ENCODE data around the gene ZFPL1.

ZFPL1 gene

DNA sequence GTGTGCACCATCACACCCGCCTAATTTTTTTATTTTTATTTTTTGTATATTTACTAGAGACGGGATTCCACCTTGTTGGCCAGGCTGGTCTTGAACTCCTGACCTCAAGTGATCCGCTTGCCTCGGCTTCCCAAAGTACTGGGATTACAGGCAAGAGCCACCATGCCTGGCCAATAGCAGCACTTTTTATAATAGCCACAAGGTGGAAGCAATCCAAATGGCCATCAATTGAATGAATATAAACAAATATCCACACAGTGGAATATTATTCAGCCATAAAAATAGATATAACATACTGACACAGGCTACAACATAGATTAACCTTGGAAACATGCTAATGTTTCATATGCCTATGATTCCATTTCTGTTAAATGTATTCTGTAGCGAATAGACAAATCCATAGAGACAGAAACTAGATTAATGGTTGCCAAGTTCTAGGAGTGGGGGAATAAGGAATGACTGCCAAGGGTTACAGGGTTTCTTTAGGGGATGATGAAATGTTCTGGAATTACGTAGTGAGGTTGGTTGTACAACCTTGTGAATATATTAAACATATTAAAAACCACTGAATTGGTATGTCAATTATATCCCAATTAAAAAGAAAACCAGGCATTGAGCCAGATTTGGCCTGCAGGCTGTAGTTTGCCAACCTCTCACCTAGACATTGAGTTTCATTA lies 16.8 kb downstream of the ZFPL1 start:
- H3K4me3 Mint-ChIP-seq = no peak overlapping the region
- DNase-seq (ENCODE audit: low spot score in 2 of 2) (no peak), ATAC-seq (no peak)
- peaks cover 2% of the 10 kb centered on the region for H3K4me1 Mint-ChIP-seq
- H3K9me3 Mint-ChIP-seq = no peaks in the 10 kb centered on the region
- peaks cover 87% of the 10 kb centered on the region for H3K36me3 Mint-ChIP-seq
- H3K27ac Mint-ChIP-seq = no peak overlapping the region

DNA sequence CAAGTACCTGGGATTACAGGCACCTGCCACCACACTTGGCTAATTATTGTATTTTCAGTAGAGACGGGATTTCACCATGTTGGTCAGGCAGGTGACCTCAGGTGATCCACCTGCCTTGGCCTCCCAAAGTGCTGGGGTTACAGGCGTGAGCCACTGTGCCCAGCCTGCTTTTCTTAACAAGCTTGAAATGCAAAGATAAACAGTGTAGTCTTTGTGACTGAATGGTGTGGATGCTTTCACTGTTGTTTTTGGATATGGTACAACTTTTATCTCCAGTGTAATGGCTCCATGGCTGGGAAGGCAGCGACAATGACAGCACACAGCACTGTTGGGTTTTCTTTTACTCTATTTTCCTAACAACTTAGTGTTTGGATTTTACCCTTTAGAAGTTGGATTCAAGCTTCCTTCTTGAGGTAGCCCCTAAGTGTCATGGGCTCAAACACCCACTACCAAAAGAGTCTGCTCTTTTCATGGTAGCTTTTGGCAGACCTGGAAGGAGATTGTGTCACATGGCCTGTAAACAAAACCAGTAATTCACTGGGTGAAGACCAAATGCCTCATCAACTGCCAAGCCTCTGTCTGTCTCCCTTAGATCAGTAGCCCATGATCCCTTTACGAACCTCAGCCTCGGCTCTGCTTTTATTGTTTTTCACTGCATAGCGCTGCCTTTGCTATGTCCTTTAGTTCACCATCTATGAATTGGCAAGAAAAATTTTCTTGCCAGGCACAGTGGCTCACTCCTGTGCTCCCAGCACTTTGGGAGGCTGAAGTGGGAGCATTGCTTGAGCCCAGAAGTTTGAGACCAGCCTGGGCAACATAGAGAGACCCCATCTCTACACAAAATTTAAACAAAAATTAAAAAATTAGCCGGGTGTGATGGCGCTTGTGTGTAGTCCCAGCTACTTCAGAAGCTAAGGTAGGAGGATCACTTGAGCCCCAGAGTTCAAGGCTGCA lies 18.4 kb downstream of the ZFPL1 start:
- H3K4me1 Mint-ChIP-seq = no peaks in the 10 kb centered on the region
- DNase-seq (ENCODE audit: low spot score in 2 of 2) (no peak), ATAC-seq (no peak)
- peaks cover 78% of the 10 kb centered on the region for H3K36me3 Mint-ChIP-seq
- peak overlapping the region; percentile 65 for H3K27ac Mint-ChIP-seq
- H3K4me3 Mint-ChIP-seq = no peak overlapping the region
- no peaks in the 10 kb centered on the region for H3K9me3 Mint-ChIP-seq

DNA sequence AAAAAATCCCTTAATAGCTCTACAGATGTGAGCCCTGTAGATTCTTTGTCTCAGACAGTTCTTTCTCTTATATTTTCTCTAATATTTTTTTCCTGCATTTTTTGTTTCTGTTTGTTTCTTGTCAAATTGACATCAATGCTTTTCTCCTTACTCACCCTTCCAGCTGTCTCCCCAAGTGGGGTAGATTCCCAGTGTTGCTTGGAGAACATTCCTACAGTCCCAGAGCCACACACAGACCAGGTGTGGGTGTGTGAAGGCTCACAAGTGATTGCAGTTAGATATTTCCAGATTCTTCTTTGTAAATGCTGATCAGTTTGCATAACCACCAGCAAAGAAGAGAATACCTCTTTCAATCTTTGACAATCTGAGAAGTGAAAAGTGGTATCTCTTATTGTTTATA lies 19.5 kb downstream of the ZFPL1 start:
- Mint-ChIP-seq H3K27ac (peak overlapping the region; percentile 65), H3K4me3 (no peak overlapping the region), H3K4me1 (no peaks in the 10 kb centered on the region), H3K9me3 (no peaks in the 10 kb centered on the region), H3K36me3 (peaks cover 67% of the 10 kb centered on the region)
- ATAC-seq (no peak), DNase-seq (ENCODE audit: low spot score in 2 of 2) (no peak)

DNA sequence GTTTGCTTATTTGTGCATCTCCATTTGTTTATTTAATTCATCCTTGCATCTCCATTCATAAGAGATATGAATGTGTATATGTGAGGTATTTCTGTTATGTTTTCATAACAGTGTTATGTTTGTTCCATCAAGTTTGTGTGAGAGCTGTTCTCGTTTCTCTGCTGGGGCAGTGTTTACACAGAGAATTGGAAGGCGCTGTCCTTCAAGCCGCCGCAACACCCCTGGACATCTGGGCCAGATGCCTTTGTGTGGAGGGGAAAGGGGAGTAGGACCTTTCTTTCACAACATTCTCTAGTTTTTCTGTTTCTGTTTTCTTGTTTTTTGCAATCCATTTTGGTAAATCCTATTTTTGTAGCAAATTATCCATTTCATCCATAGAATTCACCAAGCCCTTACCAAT lies 20.6 kb downstream of the ZFPL1 start:
- no peak for DNase-seq (ENCODE audit: low spot score in 2 of 2)
- no peaks in the 10 kb centered on the region for H3K9me3 Mint-ChIP-seq
- no peak for ATAC-seq
- peaks cover 67% of the 10 kb centered on the region for H3K36me3 Mint-ChIP-seq
- H3K4me3 Mint-ChIP-seq = no peak overlapping the region
- H3K4me1 Mint-ChIP-seq = no peaks in the 10 kb centered on the region
- peak overlapping the region; percentile 70 for H3K27ac Mint-ChIP-seq

DNA sequence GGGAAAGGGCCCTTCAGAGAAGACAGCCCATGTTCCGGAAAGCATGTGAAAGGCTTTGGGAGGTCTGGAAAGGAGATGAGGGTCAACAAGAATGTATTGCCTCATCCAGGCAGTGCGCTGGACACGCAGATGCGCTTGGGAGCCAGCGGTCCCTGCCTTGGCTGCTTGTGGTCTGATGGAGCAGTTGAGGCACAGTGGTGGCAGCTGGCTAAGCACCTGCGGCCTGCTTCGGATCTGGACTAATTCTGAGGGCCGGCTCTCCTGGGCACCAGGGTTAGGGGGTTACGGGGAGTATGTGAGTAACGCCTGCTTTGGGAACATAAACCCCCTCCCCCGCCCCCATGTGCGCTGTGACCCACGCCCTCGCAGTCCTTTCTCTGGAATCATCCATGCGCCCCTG lies 23.1 kb downstream of the ZFPL1 start:
- peaks cover 21% of the 10 kb centered on the region for H3K4me1 Mint-ChIP-seq
- H3K36me3 Mint-ChIP-seq = peaks cover 72% of the 10 kb centered on the region
- no peak for ATAC-seq
- no peaks in the 10 kb centered on the region for H3K9me3 Mint-ChIP-seq
- DNase-seq (ENCODE audit: low spot score in 2 of 2) = no peak
- no peak overlapping the region for H3K4me3 Mint-ChIP-seq
- peak overlapping the region; percentile 70 for H3K27ac Mint-ChIP-seq

DNA sequence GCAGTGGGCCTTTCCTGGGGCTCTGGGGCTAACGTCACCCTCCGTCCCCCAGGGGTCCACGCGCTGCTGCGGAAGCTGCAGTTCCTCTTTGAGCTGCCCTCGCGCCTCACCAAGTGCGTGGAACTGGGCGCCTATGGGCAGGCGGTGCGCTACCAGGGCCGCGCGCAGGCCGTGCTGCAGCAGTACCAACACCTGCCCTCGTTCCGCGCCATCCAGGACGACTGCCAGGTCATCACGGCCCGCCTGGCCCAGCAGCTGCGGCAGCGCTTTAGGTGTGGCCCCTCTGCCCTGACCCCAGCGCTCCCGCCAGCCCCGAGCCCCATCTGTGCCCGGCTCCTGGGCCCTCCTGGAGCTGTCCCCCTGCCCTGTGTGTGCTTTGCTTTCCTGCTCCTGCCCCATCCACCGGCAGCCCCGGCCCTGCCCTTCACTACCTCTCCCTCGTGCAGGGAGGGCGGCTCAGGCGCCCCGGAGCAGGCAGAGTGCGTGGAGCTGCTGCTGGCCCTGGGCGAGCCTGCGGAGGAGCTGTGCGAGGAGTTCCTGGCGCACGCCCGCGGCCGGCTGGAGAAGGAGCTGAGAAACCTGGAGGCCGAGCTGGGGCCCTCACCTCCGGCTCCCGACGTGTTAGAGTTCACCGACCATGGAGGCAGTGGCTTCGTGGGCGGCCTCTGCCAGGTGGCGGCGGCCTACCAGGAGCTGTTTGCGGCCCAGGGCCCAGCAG lies 23.9 kb downstream of the ZFPL1 start:
- Mint-ChIP-seq H3K4me3 (no peak overlapping the region), H3K4me1 (peaks cover 29% of the 10 kb centered on the region), H3K9me3 (no peaks in the 10 kb centered on the region), H3K36me3 (peaks cover 72% of the 10 kb centered on the region), H3K27ac (no peak overlapping the region)
- ATAC-seq = no peak
- no peak for DNase-seq (ENCODE audit: low spot score in 2 of 2)

DNA sequence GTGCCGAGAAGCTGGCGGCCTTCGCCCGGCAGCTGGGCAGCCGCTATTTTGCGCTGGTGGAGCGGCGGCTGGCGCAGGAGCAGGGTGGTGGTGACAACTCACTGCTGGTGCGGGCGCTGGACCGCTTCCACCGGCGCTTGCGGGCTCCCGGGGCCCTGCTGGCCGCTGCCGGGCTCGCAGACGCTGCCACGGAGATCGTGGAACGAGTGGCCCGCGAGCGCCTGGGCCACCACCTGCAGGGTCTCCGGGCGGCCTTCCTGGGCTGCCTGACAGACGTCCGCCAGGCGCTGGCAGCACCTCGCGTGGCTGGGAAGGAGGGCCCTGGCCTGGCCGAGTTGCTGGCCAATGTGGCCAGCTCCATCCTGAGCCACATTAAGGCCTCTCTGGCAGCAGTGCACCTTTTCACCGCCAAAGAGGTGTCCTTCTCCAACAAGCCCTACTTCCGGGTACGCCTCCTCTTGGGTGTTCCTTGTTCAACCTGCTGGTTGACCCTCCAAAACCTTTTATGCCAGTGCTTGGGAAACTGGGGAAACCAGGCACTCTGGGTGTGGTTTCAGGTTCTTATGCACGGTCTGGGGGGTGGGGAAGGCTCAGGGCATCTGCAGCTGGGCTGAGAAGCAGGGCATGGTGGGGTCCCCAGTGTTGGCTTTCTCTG lies 24.6 kb downstream of the ZFPL1 start:
- no peak overlapping the region for H3K4me3 Mint-ChIP-seq
- DNase-seq (ENCODE audit: low spot score in 2 of 2) (no peak), ATAC-seq (no peak)
- peaks cover 70% of the 10 kb centered on the region for H3K36me3 Mint-ChIP-seq
- H3K4me1 Mint-ChIP-seq = peaks cover 35% of the 10 kb centered on the region
- no peak overlapping the region for H3K27ac Mint-ChIP-seq
- no peaks in the 10 kb centered on the region for H3K9me3 Mint-ChIP-seq

DNA sequence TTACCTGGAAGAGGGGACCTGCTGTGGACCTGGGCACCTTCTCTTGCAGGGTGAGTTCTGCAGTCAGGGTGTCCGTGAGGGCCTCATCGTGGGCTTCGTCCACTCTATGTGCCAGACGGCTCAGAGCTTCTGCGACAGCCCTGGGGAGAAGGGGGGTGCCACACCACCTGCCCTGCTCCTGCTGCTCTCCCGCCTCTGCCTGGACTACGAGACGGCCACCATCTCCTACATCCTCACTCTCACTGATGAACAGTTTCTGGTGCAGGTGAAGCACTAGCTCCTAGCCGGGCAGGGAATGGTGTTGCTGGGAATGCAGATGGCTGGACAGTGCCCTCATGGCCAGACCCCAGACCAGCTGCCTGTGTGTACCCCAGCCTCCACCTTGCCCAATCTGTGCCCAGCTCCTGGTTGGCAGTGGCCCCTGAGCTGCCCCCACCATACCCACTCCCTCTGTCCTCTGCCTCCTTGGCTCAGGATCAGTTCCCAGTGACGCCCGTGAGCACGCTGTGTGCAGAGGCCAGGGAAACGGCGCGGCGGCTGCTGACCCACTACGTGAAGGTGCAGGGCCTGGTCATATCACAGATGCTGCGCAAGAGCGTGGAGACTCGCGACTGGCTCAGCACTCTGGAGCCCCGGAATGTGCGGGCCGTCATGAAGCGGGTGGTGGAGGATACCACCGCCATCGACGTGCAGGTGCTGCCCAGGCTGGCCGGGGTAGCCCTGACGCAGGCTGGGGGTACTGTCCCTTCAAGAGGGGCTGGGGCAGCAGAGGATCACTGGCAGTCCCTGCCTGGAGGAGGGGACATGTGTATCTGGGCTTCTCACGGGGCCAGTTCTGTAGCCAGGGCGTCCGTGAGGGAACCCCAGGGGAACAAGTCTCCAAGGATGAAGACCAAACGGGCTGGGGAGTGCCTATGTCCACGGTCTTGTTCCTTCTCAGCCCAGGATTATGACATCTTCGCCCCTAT lies 25.5 kb downstream of the ZFPL1 start:
- ATAC-seq (no peak), DNase-seq (ENCODE audit: low spot score in 2 of 2) (no peak)
- H3K27ac Mint-ChIP-seq = peak overlapping the region; percentile 75
- no peaks in the 10 kb centered on the region for H3K9me3 Mint-ChIP-seq
- peaks cover 37% of the 10 kb centered on the region for H3K4me1 Mint-ChIP-seq
- H3K4me3 Mint-ChIP-seq = no peak overlapping the region
- H3K36me3 Mint-ChIP-seq = peaks cover 67% of the 10 kb centered on the region

DNA sequence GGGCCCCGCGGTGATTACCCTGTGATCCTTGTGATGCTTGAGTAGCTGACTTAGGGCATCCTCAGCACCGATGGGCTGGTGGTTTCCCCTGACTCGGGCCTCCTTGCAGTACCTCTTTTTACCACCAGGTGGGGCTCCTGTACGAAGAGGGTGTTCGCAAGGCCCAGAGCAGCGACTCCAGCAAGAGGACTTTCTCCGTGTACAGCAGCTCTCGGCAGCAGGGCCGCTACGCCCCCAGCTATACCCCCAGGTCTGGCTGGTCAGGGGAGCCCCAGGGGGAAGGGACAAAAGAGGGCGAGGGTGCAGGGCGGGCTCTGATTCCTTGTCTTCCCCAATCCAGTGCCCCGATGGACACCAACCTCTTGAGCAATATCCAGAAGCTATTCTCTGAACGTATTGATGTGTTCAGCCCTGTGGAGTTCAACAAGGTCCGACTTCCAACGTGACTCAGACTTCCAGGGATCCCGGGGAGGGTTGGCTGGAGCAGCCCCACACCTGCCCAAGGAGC lies 26.4 kb downstream of the ZFPL1 start:
- DNase-seq (ENCODE audit: low spot score in 2 of 2) = peak; percentile 100
- H3K27ac Mint-ChIP-seq = peak overlapping the region; percentile 75
- ATAC-seq = peak; percentile 60
- peaks cover 40% of the 10 kb centered on the region for H3K4me1 Mint-ChIP-seq
- H3K9me3 Mint-ChIP-seq = no peaks in the 10 kb centered on the region
- H3K36me3 Mint-ChIP-seq = peaks cover 63% of the 10 kb centered on the region
- peak overlapping the region; percentile 11 for H3K4me3 Mint-ChIP-seq

DNA sequence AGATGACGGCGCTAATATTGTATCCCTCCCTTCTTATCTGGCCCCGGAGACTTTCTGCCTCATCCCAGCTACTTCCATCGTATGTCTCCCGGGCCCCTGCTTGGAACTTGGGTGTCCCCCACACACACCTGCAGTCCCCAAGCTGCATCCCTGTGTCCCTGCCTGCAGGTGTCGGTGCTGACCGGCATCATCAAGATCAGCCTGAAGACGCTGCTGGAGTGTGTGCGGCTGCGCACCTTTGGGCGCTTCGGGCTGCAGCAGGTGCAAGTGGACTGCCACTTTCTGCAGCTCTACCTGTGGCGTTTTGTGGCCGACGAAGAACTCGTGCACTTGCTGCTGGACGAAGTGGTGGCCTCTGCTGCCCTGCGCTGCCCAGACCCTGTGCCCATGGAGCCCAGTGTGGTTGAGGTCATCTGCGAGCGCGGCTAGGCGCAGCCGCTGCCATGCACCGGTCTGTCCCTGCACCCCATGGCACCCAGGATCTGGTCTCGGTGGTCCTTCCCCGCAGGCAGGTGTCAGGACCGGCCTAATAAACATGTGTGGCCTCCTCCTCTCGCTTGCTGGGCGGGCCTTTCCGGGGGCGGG lies 27.2 kb downstream of the ZFPL1 start:
- Mint-ChIP-seq H3K36me3 (peaks cover 62% of the 10 kb centered on the region), H3K4me3 (peak overlapping the region; percentile 97), H3K9me3 (no peaks in the 10 kb centered on the region), H3K27ac (peak overlapping the region; percentile 95), H3K4me1 (peaks cover 48% of the 10 kb centered on the region)
- ATAC-seq (no peak), DNase-seq (ENCODE audit: low spot score in 2 of 2) (no peak)

DNA sequence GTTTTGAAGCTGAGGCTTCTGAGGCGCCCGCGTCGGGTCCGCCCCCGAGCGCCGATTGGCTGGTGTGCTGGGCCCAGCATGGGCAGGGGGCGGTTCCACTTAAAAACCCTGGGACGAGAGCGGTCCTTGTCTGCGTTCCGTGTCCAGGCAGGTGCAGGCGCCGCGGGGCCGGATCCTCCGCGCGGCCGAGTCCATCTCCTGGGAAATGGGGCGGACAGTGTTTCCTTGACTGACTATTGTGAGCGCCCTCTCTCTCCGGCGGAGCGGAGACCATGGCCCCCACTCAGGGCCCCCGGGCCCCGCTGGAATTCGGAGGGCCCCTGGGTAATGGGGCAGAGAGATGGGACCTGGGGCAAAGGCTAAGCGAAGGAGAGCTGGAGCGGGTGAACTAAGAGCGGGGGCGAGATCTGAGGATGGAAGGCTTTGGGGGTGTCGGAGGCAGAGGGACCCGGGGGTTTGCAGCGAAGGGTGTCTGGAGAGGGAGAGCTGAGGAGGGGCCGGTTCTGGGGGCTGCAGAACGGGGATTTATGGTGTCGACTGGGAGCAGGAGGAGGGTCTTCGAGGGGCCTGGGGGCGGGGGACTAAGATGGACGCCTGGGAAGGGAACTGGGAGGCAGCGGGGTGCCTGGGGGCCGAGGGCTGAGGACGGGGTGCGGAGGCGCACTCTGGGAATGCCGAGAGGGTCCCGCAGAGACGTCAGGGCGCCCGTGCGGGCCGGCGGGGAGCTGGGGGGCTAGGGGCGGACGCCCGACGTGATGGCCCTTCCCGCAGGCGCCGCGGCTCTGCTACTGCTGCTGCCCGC lies 27.9 kb downstream of the ZFPL1 start, which contains the start of gene TM7SF2:
Gene TM7SF2, plus strand, starts transcription at position 129 of the 802 bp plus-strand sequence. Its CDS starts 144 bp downstream, at position 273.
- H3K36me3 Mint-ChIP-seq = peaks cover 66% of the 10 kb centered on the region
- H3K4me1 Mint-ChIP-seq = peaks cover 48% of the 10 kb centered on the region
- H3K4me3 Mint-ChIP-seq = peak within 1 kb of the TSS; percentile 97
- peak within 1 kb of the TSS; percentile 95 for H3K27ac Mint-ChIP-seq
- H3K9me3 Mint-ChIP-seq = no peaks in the 10 kb centered on the region
- peak; percentile 84 for ATAC-seq
- DNase-seq (ENCODE audit: low spot score in 2 of 2) = peak; percentile 81 to 92

DNA sequence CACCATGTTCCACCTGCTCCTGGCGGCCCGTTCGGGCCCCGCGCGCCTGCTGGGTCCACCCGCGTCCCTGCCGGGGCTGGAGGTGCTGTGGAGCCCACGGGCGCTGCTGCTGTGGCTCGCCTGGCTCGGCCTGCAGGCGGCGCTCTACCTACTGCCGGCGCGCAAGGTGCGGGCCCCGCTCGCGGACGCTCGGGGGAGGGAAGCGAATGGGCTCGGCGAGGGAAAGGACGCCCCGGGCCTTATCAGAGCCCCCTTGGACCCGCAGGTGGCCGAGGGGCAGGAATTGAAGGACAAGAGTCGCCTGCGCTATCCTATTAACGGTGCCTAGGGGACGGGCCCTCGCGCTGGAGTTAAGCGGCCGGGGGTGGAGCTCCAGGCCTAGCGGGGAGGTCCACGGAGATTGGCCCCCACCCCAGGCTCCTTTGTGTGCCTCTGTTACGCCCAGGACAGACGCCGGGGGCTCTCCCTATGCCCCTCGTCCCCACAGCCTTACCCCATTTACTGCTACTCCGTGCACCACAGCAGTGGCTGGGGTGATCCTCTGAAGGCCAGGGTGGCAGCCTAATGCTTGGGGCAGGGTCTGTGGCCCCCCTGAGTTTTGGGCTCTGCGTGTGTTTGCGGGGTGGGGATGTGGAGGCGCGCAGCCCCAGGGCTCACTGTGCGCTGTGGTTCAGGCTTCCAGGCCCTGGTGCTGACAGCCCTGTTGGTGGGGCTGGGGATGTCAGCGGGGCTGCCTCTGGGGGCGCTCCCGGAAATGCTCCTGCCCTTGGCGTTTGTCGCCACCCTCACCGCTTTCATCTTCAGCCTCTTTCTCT lies 28.7 kb downstream of the ZFPL1 start:
- Mint-ChIP-seq H3K27ac (peak overlapping the region; percentile 95), H3K4me3 (peak overlapping the region; percentile 97), H3K4me1 (peaks cover 50% of the 10 kb centered on the region), H3K36me3 (peaks cover 74% of the 10 kb centered on the region), H3K9me3 (no peaks in the 10 kb centered on the region)
- DNase-seq (ENCODE audit: low spot score in 2 of 2) (peak; percentile 79 to 90), ATAC-seq (peak; percentile 66)

Data from stimulated activated effector memory CD8-positive, alpha-beta T cell treated with anti-CD3 and anti-CD28 coated beads, Interleukin-12 subunit alpha, Interleukin-12 subunit beta, amount 100 ng/mL, for 72 hours (primary cell).